Measurements from ENCODE around the gene ITPR3. TPM values are rescaled to one million over a fixed set of nuclear protein-coding genes. Genes with fewer than 3 reads are reported as not detected.

The ITPR3 gene
- total and polyA plus RNA-seq, 3 donors from 2014 or later = 58.2 to 146 (median 80.3) TPM

DNA sequence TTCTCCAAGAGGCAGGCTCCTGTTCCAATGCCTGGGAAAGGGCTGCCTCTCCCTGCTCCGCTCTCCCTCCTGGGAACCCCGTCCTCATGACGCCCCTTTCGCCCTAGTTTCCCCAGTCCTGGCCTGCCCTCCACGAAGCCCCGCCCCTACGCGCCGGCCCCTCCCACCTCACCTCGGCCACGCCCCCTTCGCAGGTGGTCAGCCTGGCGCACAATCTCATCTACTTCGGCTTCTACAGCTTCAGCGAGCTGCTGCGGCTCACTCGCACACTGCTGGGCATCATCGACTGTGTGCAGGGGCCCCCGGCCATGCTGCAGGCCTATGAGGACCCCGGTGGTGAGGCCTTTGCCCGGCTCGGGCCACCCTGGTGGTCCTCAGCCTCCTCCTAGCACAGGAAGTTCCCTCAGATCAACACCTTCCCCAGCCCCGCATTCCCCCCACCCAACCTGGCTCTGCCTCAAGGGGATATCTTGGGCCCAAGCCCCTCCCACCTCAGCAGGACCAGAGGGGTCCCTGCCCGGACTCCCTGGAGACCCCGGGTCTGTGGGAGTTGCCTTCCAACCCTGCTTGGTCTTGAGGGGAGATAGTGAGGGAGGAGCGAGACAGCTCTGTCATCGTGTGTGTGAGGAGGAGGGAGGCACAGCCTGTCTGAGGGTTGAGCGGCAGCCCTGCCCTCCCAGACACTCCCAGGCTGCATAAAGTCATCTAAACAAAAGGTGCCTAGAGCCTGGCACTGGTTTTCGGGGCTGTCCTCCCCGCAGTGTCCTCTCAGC is 50.0 kb downstream of the ITPR3 start:
- no peak overlapping the region for H3K27ac ChIP-seq
- TF ChIP-seq POLR2A (IDR thresholded peaks at IDR 0.05) = no peak
- TF ChIP-seq, protein P1, sequence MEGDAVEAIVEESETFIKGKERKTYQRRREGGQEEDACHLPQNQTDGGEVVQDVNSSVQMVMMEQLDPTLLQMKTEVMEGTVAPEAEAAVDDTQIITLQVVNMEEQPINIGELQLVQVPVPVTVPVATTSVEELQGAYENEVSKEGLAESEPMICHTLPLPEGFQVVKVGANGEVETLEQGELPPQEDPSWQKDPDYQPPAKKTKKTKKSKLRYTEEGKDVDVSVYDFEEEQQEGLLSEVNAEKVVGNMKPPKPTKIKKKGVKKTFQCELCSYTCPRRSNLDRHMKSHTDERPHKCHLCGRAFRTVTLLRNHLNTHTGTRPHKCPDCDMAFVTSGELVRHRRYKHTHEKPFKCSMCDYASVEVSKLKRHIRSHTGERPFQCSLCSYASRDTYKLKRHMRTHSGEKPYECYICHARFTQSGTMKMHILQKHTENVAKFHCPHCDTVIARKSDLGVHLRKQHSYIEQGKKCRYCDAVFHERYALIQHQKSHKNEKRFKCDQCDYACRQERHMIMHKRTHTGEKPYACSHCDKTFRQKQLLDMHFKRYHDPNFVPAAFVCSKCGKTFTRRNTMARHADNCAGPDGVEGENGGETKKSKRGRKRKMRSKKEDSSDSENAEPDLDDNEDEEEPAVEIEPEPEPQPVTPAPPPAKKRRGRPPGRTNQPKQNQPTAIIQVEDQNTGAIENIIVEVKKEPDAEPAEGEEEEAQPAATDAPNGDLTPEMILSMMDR (IDR thresholded peaks at IDR 0.05) = no peak
- intact Hi-C loops (cut with DNase I; ENCODE audit: low total_unique reads) = no loop called here
- H3K4me3 ChIP-seq = no peak overlapping the region
- peak; percentile 51 for DNase-seq
- 59 to 60% methylated on average over 21 to 30 of the region's 30 CpGs for WGBS, 2 donors
- H3K4me1 ChIP-seq = no peaks in the 10 kb centered on the region
- no peaks in the 10 kb centered on the region for H3K36me3 ChIP-seq (ENCODE audit: low read depth, missing control alignments)
- no peaks in the 10 kb centered on the region for H3K27me3 ChIP-seq
- H3K9me3 ChIP-seq = no peaks in the 10 kb centered on the region

DNA sequence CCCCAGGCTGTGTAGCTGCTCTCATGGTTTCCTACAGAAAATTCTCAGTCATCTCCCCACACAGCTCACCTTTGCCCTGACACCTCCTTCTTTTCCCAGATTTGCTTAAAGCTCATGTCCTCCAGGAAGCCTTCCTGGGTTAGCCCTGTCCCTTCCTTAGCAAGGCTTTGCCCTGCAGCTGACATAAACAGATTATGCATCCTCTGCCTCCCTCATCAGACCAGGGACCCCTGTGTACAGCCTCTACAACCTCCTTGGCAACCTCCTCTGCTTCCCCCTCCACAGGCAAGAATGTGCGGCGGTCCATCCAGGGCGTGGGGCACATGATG is 50.6 kb downstream of the ITPR3 start:
- Histone ChIP-seq H3K9me3 (no peaks in the 10 kb centered on the region), H3K36me3 (ENCODE audit: low read depth, missing control alignments) (no peaks in the 10 kb centered on the region), H3K4me3 (no peak overlapping the region), H3K4me1 (no peaks in the 10 kb centered on the region), H3K27me3 (no peaks in the 10 kb centered on the region), H3K27ac (no peak overlapping the region)
- TF ChIP-seq POLR2A (IDR thresholded peaks at IDR 0.05) = no peak
- TF ChIP-seq, protein P1 (IDR thresholded peaks at IDR 0.05) = no peak
- 89 to 90% methylated on average over 3 of the region's 3 CpGs for WGBS, 2 donors
- intact Hi-C loops (cut with DNase I; ENCODE audit: low total_unique reads) = no loop called here
- no peak for DNase-seq

DNA sequence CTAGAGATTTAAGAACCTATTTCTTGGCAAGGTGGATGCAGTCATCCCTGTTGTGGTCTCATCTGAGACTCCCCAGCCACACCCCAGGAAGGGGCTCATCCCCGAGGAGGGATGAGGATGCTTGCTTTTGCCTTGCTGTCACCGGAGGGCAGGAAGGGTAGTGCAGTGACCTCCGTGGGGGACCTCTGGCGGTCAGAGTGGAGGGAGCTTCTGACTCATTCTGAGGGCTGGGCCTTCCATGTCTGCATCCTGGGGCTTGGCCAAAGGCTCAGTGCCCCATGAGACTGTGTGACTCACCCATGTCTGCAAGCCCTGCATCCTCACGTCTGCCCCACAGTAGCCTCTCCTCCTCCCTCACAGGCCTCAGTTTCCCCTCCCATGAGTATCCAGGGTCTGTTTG is 51.7 kb downstream of the ITPR3 start:
- Histone ChIP-seq H3K27me3 (no peaks in the 10 kb centered on the region), H3K9me3 (no peaks in the 10 kb centered on the region), H3K27ac (no peak overlapping the region), H3K4me1 (no peaks in the 10 kb centered on the region), H3K4me3 (no peak overlapping the region), H3K36me3 (ENCODE audit: low read depth, missing control alignments) (no peaks in the 10 kb centered on the region)
- WGBS, 2 donors = 27 to 51% methylated on average over 4 to 5 of the region's 5 CpGs
- no peak for TF ChIP-seq POLR2A (IDR thresholded peaks at IDR 0.05)
- TF ChIP-seq, protein P1 (IDR thresholded peaks at IDR 0.05) = peak in 2 of 3 experiments; percentile 26 to 42
- intact Hi-C loops (cut with DNase I; ENCODE audit: low total_unique reads) = no loop called here
- DNase-seq = peak; percentile 80

DNA sequence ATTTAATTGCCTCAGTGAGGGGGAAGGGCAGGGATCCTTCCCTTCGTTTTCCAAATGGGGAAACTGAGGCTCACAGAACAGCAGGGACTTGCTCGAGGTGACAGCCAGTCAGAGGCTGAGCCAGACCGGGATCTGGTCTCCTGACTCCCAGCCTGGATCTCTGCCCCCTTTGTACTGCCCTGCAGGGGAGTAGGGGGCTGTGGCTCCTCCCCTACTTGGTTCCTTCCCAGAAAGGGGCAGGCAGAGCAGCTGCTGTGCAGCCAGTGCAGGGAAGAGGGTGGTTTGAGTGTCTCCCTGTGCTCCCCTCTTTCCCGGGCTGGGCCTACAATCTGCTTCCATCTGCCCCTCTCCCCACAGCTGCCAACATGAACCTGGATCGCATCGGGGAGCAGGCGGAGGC is 52.7 kb downstream of the ITPR3 start:
- 88 to 100% methylated on average over 1 to 7 of the region's 7 CpGs for WGBS, 2 donors

More for the DNA sequence above, 52.7 kb downstream of the ITPR3 start:
- no peaks in the 10 kb centered on the region for H3K27me3 ChIP-seq
- intact Hi-C loops (cut with DNase I; ENCODE audit: low total_unique reads) = no loop called here
- H3K9me3 ChIP-seq = no peaks in the 10 kb centered on the region
- no peak overlapping the region for H3K4me3 ChIP-seq
- H3K36me3 ChIP-seq (ENCODE audit: low read depth, missing control alignments) = no peaks in the 10 kb centered on the region
- no peak for DNase-seq
- no peaks in the 10 kb centered on the region for H3K4me1 ChIP-seq
- no peak overlapping the region for H3K27ac ChIP-seq
- TF ChIP-seq, protein P1 (IDR thresholded peaks at IDR 0.05) = no peak
- TF ChIP-seq POLR2A (IDR thresholded peaks at IDR 0.05) = no peak
